ENCODE measurements around the gene HYDIN. TPM values are rescaled to one million over a fixed set of nuclear protein-coding genes. Genes with fewer than 3 reads are reported as not detected.
"Not testable (repeated sequence)": the region's sequence is repeated elsewhere in the genome, so short reads cannot be mapped to it uniquely, and the experiment has no call there.

HYDIN gene
- polyA plus RNA-seq, 4 donors = 0.12 to 3.1 TPM; not detected in 2

GRCh38 chr16:71021961-71022537, 208.5 kb downstream of the HYDIN start:
- not testable (repeated sequence) for H3K4me3 ChIP-seq (ENCODE audit: low read depth in 1 of 3, low read length in 3 of 3); H3K4me1 ChIP-seq (ENCODE audit: control insufficient read depth in 3 of 3, insufficient read depth in 2 of 3, low read depth in 1 of 3, low read length in 2 of 3); H3K27ac ChIP-seq (ENCODE audit: low read depth in 1 of 3, low read length in 2 of 3); H3K9me3 ChIP-seq (ENCODE audit: control insufficient read depth in 2 of 2, insufficient read depth in 1 of 2, low read depth in 1 of 2, low read length in 1 of 2); H3K27me3 ChIP-seq (ENCODE audit: control insufficient read depth in 3 of 3, insufficient read depth in 3 of 3, low read length in 3 of 3); H3K36me3 ChIP-seq (ENCODE audit: control insufficient read depth in 3 of 3, insufficient read depth in 2 of 3, low read depth in 1 of 3, low read length in 3 of 3); FAIRE-seq; DNase-seq
- 74 to 92% (median 79%) methylated on average over 2 to 3 of the region's 5 CpGs for WGBS, 3 donors

- not testable (repeated sequence) for H3K4me3 ChIP-seq (ENCODE audit: low read depth in 1 of 3, low read length in 3 of 3); FAIRE-seq; DNase-seq; H3K4me1 ChIP-seq (ENCODE audit: control insufficient read depth in 3 of 3, insufficient read depth in 2 of 3, low read depth in 1 of 3, low read length in 2 of 3); H3K27ac ChIP-seq (ENCODE audit: low read depth in 1 of 3, low read length in 2 of 3); H3K36me3 ChIP-seq (ENCODE audit: control insufficient read depth in 3 of 3, insufficient read depth in 2 of 3, low read depth in 1 of 3, low read length in 3 of 3); H3K9me3 ChIP-seq (ENCODE audit: control insufficient read depth in 2 of 2, insufficient read depth in 1 of 2, low read depth in 1 of 2, low read length in 1 of 2); H3K27me3 ChIP-seq (ENCODE audit: control insufficient read depth in 3 of 3, insufficient read depth in 3 of 3, low read length in 3 of 3)
- WGBS, 3 donors = 78 to 85% (median 80%) methylated on average over 4 to 6 of the region's 6 CpGs
Observed at GRCh38 chr16:71019067-71019682, 211.3 kb downstream of the HYDIN start.

- DNase-seq; H3K9me3 ChIP-seq (ENCODE audit: control insufficient read depth in 2 of 2, insufficient read depth in 1 of 2, low read depth in 1 of 2, low read length in 1 of 2); H3K27ac ChIP-seq (ENCODE audit: low read depth in 1 of 3, low read length in 2 of 3); H3K4me3 ChIP-seq (ENCODE audit: low read depth in 1 of 3, low read length in 3 of 3); H3K36me3 ChIP-seq (ENCODE audit: control insufficient read depth in 3 of 3, insufficient read depth in 2 of 3, low read depth in 1 of 3, low read length in 3 of 3); FAIRE-seq; H3K4me1 ChIP-seq (ENCODE audit: control insufficient read depth in 3 of 3, insufficient read depth in 2 of 3, low read depth in 1 of 3, low read length in 2 of 3); H3K27me3 ChIP-seq (ENCODE audit: control insufficient read depth in 3 of 3, insufficient read depth in 3 of 3, low read length in 3 of 3): not testable (repeated sequence)
- WGBS, 3 donors = 91 to 95% (median 92%) methylated on average over 4 to 8 of the region's 10 CpGs
Observed at GRCh38 chr16:71015419-71015818, 215.1 kb downstream of the HYDIN start.

- not testable (repeated sequence) for DNase-seq; H3K4me3 ChIP-seq (ENCODE audit: low read depth in 1 of 3, low read length in 3 of 3); H3K27ac ChIP-seq (ENCODE audit: low read depth in 1 of 3, low read length in 2 of 3); H3K27me3 ChIP-seq (ENCODE audit: control insufficient read depth in 3 of 3, insufficient read depth in 3 of 3, low read length in 3 of 3); H3K9me3 ChIP-seq (ENCODE audit: control insufficient read depth in 2 of 2, insufficient read depth in 1 of 2, low read depth in 1 of 2, low read length in 1 of 2); H3K4me1 ChIP-seq (ENCODE audit: control insufficient read depth in 3 of 3, insufficient read depth in 2 of 3, low read depth in 1 of 3, low read length in 2 of 3); H3K36me3 ChIP-seq (ENCODE audit: control insufficient read depth in 3 of 3, insufficient read depth in 2 of 3, low read depth in 1 of 3, low read length in 3 of 3); FAIRE-seq
- no CpG with 5 or more reads among the region's 3 CpGs for WGBS, 3 donors
Observed at GRCh38 chr16:71009440-71010223, 220.9 kb downstream of the HYDIN start.

DNA sequence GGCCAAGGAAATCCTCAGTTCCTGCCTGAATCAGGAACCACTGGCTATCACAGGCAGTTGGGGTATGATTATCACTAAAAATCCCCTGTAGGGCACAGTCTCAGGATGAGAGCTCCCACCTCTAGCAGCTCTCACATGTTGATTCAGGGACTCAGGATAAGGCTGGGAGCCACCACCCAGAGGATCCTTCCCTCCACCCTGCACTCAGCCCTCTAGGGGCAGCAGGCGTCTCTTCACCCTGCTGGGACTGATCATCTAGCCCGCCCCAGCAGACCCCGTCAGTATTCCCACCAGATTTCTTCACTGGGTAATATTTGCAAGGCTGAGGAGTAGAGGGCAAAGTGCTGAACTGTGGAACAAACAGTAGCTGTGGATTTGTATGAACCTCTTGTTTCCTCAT, 224.0 kb downstream of the HYDIN start:
- not testable (repeated sequence) for H3K27ac ChIP-seq (ENCODE audit: low read depth in 1 of 3, low read length in 2 of 3); H3K4me1 ChIP-seq (ENCODE audit: control insufficient read depth in 3 of 3, insufficient read depth in 2 of 3, low read depth in 1 of 3, low read length in 2 of 3); FAIRE-seq; DNase-seq; H3K27me3 ChIP-seq (ENCODE audit: control insufficient read depth in 3 of 3, insufficient read depth in 3 of 3, low read length in 3 of 3); H3K36me3 ChIP-seq (ENCODE audit: control insufficient read depth in 3 of 3, insufficient read depth in 2 of 3, low read depth in 1 of 3, low read length in 3 of 3); H3K4me3 ChIP-seq (ENCODE audit: low read depth in 1 of 3, low read length in 3 of 3); H3K9me3 ChIP-seq (ENCODE audit: control insufficient read depth in 2 of 2, insufficient read depth in 1 of 2, low read depth in 1 of 2, low read length in 1 of 2)
- WGBS, 3 donors = 20 to 28% (median 24%) methylated on average over 3 of the region's 3 CpGs

- not testable (repeated sequence) for FAIRE-seq
Observed at GRCh38 chr16:70999735-71000134, 230.8 kb downstream of the HYDIN start.

GRCh38 chr16:70995799-70996198, 234.7 kb downstream of the HYDIN start:
- H3K9me3 ChIP-seq (ENCODE audit: control insufficient read depth in 2 of 2, insufficient read depth in 1 of 2, low read depth in 1 of 2, low read length in 1 of 2); H3K4me3 ChIP-seq (ENCODE audit: low read depth in 1 of 3, low read length in 3 of 3); H3K4me1 ChIP-seq (ENCODE audit: control insufficient read depth in 3 of 3, insufficient read depth in 2 of 3, low read depth in 1 of 3, low read length in 2 of 3); H3K36me3 ChIP-seq (ENCODE audit: control insufficient read depth in 3 of 3, insufficient read depth in 2 of 3, low read depth in 1 of 3, low read length in 3 of 3); H3K27ac ChIP-seq (ENCODE audit: low read depth in 1 of 3, low read length in 2 of 3); FAIRE-seq; DNase-seq; H3K27me3 ChIP-seq (ENCODE audit: control insufficient read depth in 3 of 3, insufficient read depth in 3 of 3, low read length in 3 of 3): not testable (repeated sequence)
- WGBS, 3 donors = 80 to 100% (median 93%) methylated on average over 1 of the region's 2 CpGs

More at GRCh38 chr16:70999735-71000134, 230.8 kb downstream of the HYDIN start:
- H3K9me3 ChIP-seq (ENCODE audit: control insufficient read depth in 2 of 2, insufficient read depth in 1 of 2, low read depth in 1 of 2, low read length in 1 of 2); H3K4me1 ChIP-seq (ENCODE audit: control insufficient read depth in 3 of 3, insufficient read depth in 2 of 3, low read depth in 1 of 3, low read length in 2 of 3); H3K27me3 ChIP-seq (ENCODE audit: control insufficient read depth in 3 of 3, insufficient read depth in 3 of 3, low read length in 3 of 3); H3K36me3 ChIP-seq (ENCODE audit: control insufficient read depth in 3 of 3, insufficient read depth in 2 of 3, low read depth in 1 of 3, low read length in 3 of 3); H3K4me3 ChIP-seq (ENCODE audit: low read depth in 1 of 3, low read length in 3 of 3); H3K27ac ChIP-seq (ENCODE audit: low read depth in 1 of 3, low read length in 2 of 3): not testable (repeated sequence)
- 5 to 14% (median 7%) methylated on average over 2 of the region's 2 CpGs for WGBS, 3 donors
- DNase-seq = peak; percentile 0 to 28

DNA sequence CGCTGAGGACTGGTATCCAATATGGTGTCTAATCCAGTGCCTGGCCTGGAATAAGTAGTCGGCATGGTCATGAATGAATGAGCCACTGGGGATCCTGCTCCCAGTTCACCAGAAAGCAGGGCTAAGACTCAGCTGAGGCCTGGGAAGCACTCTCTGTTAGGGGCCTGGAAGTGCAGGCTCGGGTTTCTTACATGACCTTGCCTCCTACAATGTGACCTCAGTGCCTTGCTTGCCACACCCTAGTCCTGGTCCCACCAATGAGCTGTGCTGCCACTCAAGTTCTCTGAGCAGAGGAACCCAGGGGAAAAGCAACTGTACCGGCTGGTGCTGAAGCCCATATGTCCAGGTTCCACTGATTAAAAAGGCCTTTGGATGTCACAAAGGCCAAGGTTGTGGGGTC, 238.0 kb downstream of the HYDIN start:
- DNase-seq; FAIRE-seq; H3K36me3 ChIP-seq (ENCODE audit: control insufficient read depth in 3 of 3, insufficient read depth in 2 of 3, low read depth in 1 of 3, low read length in 3 of 3); H3K27ac ChIP-seq (ENCODE audit: low read depth in 1 of 3, low read length in 2 of 3); H3K4me1 ChIP-seq (ENCODE audit: control insufficient read depth in 3 of 3, insufficient read depth in 2 of 3, low read depth in 1 of 3, low read length in 2 of 3); H3K27me3 ChIP-seq (ENCODE audit: control insufficient read depth in 3 of 3, insufficient read depth in 3 of 3, low read length in 3 of 3); H3K4me3 ChIP-seq (ENCODE audit: low read depth in 1 of 3, low read length in 3 of 3); H3K9me3 ChIP-seq (ENCODE audit: control insufficient read depth in 2 of 2, insufficient read depth in 1 of 2, low read depth in 1 of 2, low read length in 1 of 2): not testable (repeated sequence)
- WGBS, 3 donors = 65 to 85% (median 74%) methylated on average over 2 to 4 of the region's 4 CpGs
